K562 (cell line): ENCODE data around the gene TIA1. TPM values are rescaled to one million over a fixed set of nuclear protein-coding genes. Genes with fewer than 3 reads are reported as not detected.
"Not testable (repeated sequence)": the region's sequence is repeated elsewhere in the genome, so short reads cannot be mapped to it uniquely, and the experiment has no call there.

Experiments used
- ATAC-seq: fragments of 200-7000 bp; cut with Tn5 transposase; 3 replicates; pipeline ENCODE4 v1.9.1; 2020; ENCODE audit warnings: moderate library complexity
- BruUV-seq: library from RNA; stranded (reverse); fragments of 400-500 nt; replicated peaks from 2 replicates; lab custom pipeline; 2021; lab: Mats Ljungman, UMichigan
- CTCF ChIA-PET: fragments of 300-600 bp; formaldehyde crosslinking; extraction: SDS; loops from one replicate; lab custom pipeline; 2021; ENCODE audit warnings: low intra/inter-chr PET ratio; lab: Yijun Ruan, JAX
- POLR2A ChIA-PET: fragments of 300-600, 350-650 bp; sonication (Branson Sonifier 250); formaldehyde crosslinking; extraction: SDS; loops from one replicate; lab custom pipeline; 2021; ENCODE audit warnings: antibody characterized with exemption, inconsistent platforms; lab: Yijun Ruan, JAX
- DNase-seq, 4 experiments: peaks; one replicate each; pipeline versions ENCODE4 v3.0.0 to v3.0.0-alpha.2; 2011 to 2018; ENCODE audit warnings: low spot score in 3 of 4, mixed read lengths in 3 of 4; ENCODE audit errors: extremely low read depth in 1 of 4
- FAIRE-seq: peaks from 2 replicates; lab custom pipeline; 2011; peaks lifted over from hg19 to GRCh38; lab: Jason Lieb, UNC
- H2AFZ ChIP-seq: 2 replicates; pipeline ENCODE4 v1.6.0; 2011; ENCODE audit warnings: low read depth, low read length, control low read depth, inconsistent platforms
- H3K27ac ChIP-seq: fragments of 200-600 bp; 3 replicates; pipeline ENCODE4 v1.8.0; 2011; ENCODE audit warnings: low read depth, mild to moderate bottlenecking, control low read depth, inconsistent platforms, low read length, moderate library complexity, mixed read lengths; ENCODE audit errors: extremely low read depth
- H3K27me3 ChIP-seq, 2 experiments: fragments of 300-600 bp in 1 of 2; 2 replicates in 1 of 2; 3 replicates in 1 of 2; pipeline versions ENCODE4 v1.6.0 to v1.8.0; 2011; ENCODE audit warnings: inconsistent platforms in 2 of 2, low read length in 2 of 2, mild to moderate bottlenecking in 1 of 2, mixed read lengths in 1 of 2, moderate library complexity in 1 of 2; ENCODE audit not compliant: control insufficient read depth in 2 of 2, insufficient read depth in 2 of 2
- H3K36me3 ChIP-seq: fragments of 300-600 bp; 3 replicates; pipeline ENCODE4 v1.8.0; 2011; ENCODE audit warnings: mild to moderate bottlenecking, low read length, inconsistent platforms; ENCODE audit not compliant: control insufficient read depth, insufficient read depth
- H3K4me1 ChIP-seq, 2 experiments: fragments of 200-600 bp in 1 of 2; replicated peaks in 1 of 2; 2 replicates in 1 of 2; 3 replicates in 1 of 2; pipeline versions ENCODE4 v1.5.1 to v1.8.0; 2011; ENCODE audit warnings: inconsistent platforms in 2 of 2, low read length in 2 of 2, mild to moderate bottlenecking in 1 of 2, mixed read lengths in 1 of 2, moderate library complexity in 1 of 2; ENCODE audit not compliant: control insufficient read depth in 2 of 2, insufficient read depth in 2 of 2
- H3K4me2 ChIP-seq: 2 replicates; pipeline ENCODE4 v1.6.1; 2011; ENCODE audit warnings: low read length, control low read depth, inconsistent platforms, mixed read lengths; ENCODE audit not compliant: insufficient read depth
- H3K4me3 ChIP-seq: fragments of 200-600 bp; sonication (generic), shearing (Covaris generic); 2 replicates; pipeline ENCODE4 v1.5.1; 2016; ENCODE audit warnings: control low read depth, inconsistent platforms
- H3K79me2 ChIP-seq: fragments of 200-600 bp; 3 replicates; pipeline ENCODE4 v1.8.0; 2011; ENCODE audit warnings: low read length, inconsistent platforms; ENCODE audit not compliant: control insufficient read depth, insufficient read depth
- H3K9ac ChIP-seq, 2 experiments: 2 replicates each; pipeline versions ENCODE4 v1.6.0 to v1.6.1; 2011; ENCODE audit warnings: low read depth in 2 of 2, low read length in 2 of 2, control low read depth in 1 of 2, inconsistent platforms in 1 of 2, mild to moderate bottlenecking in 1 of 2, mixed read lengths in 1 of 2; ENCODE audit not compliant: insufficient read depth in 1 of 2
- H3K9me1 ChIP-seq: one replicate; pipeline ENCODE4 v1.6.0; 2011; ENCODE audit warnings: inconsistent platforms, mild to moderate bottlenecking, low read length, moderate library complexity; ENCODE audit not compliant: control insufficient read depth, insufficient read depth
- H3K9me3 ChIP-seq: replicated peaks from 2 replicates; pipeline ENCODE4 v1.5.1; 2011; ENCODE audit warnings: low read depth, low read length, inconsistent platforms; ENCODE audit not compliant: control insufficient read depth, insufficient read depth
- H4K20me1 ChIP-seq: replicated peaks from 2 replicates; pipeline ENCODE4 v1.6.1; 2011; ENCODE audit warnings: low read length, inconsistent platforms, mixed read lengths; ENCODE audit not compliant: control insufficient read depth, insufficient read depth
- CBFA2T3 ChIP-seq: fragments of 450-650 bp; IDR thresholded peaks from 2 replicates; pipeline ENCODE4 v1.6.1; 2017
- HDAC3 ChIP-seq: fragments of 450-650 bp; IDR thresholded peaks from 2 replicates; pipeline ENCODE4 v1.6.1; 2018; ENCODE audit warnings: borderline replicate concordance, mild to moderate bottlenecking, moderate library complexity; ENCODE audit not compliant: partially characterized antibody
- KDM1A ChIP-seq, 2 experiments: fragments of 450-650 bp; IDR thresholded peaks; 2 replicates each; pipeline ENCODE4 v1.6.1; 2016; ENCODE audit warnings: mild to moderate bottlenecking in 2 of 2
- POLR2H ChIP-seq: IDR thresholded peaks from 2 replicates; pipeline ENCODE4 v1.6.1; 2016; ENCODE audit warnings: missing genetic modification characterization, low read depth, mild to moderate bottlenecking, control low read depth, missing compliant biosample characterization, moderate library complexity
- SRSF3 ChIP-seq: fragments of 200-400 bp; formaldehyde crosslinking; IDR thresholded peaks from 2 replicates; pipeline ENCODE4 v1.6.1; 2016; ENCODE audit warnings: mild to moderate bottlenecking, low read length, moderate library complexity; ENCODE audit not compliant: insufficient read depth
- ZKSCAN8 ChIP-seq: fragments of 200-800 bp; sonication (Bioruptor generic); IDR thresholded peaks from 2 replicates; pipeline ENCODE4 v1.6.1; 2016; ENCODE audit warnings: missing genetic modification characterization, missing compliant biosample characterization
- WGBS: fragments of 100-300 bp; shearing (Covaris generic); methylation state at CpG from one replicate; pipeline ENCODE4 v1.1.6; 2016; ENCODE audit warnings: low coverage, mixed read lengths; ENCODE audit not compliant: insufficient coverage; ENCODE audit errors: missing lambda C conversion rate; 5-methylcytosine and 5-hydroxymethylcytosine counted together
- in situ Hi-C: fragments of 300-500 bp; cut with MboI; formaldehyde crosslinking; loops from 4 replicates; pipeline ENCODE4 v1.15.0; 2018; ENCODE audit warnings: inconsistent platforms, mixed read lengths
- intact Hi-C: fragments of 100-400 bp; cut with micrococcal nuclease; formaldehyde crosslinking; loops from 2 replicates; pipeline ENCODE4 v1.14.2; 2022
- polyA plus RNA-seq, 8 experiments: library from polyadenylated mRNA; depleted of rRNA in 4 of 8; stranded (reverse) in 5 of 8; unstranded in 3 of 8; fragments of >200 nt; fragmentation: Nextera tagmentation in 2 of 8; fragmentation: Illumina TruSeq in 1 of 8; extraction: Ambion mirVana in 2 of 8; extraction: Trizol in 1 of 8; gene quantifications; 2 replicates each; pipeline versions ENCODE4 v1.2.1 to v1.2.3, GENCODE V29; 2011 to 2014; ENCODE audit warnings: inconsistent platforms in 1 of 8, missing spikeins in 1 of 8
- total RNA-seq, 7 experiments: library from RNA; depleted of rRNA in 6 of 7; stranded (reverse); fragments of >200 nt in 6 of 7; fragmentation: Illumina TruSeq in 2 of 7; extraction: Trizol in 2 of 7; gene quantifications; 2 replicates each; pipeline versions ENCODE4 v1.2.1 to v1.2.3, GENCODE V29; 2011 to 2021; ENCODE audit warnings: low replicate concordance in 1 of 7

TIA1 gene
- total and polyA plus RNA-seq, 9 of the 15 experiments (the other 6 are each of a cell fraction or from before 2014, with no cell fraction given), result 25.3 to 129 (median 79.6) TPM

- H3K9me1 ChIP-seq, ATAC-seq, H4K20me1 ChIP-seq, CTCF ChIA-PET, H3K4me3 ChIP-seq, H3K27me3 ChIP-seq, intact Hi-C loops, H3K4me2 ChIP-seq, H3K79me2 ChIP-seq, FAIRE-seq, H3K9ac ChIP-seq, DNase-seq: not testable (repeated sequence)
- Histone ChIP-seq H2AFZ (0 out of 2 replicates have a peak overlapping the region, but pooled peaks have one; percentile 76), H3K4me1 (peaks cover 11% of the 10 kb centered on the region in 2 experiments; a peak in 4 of 5 replicates), H3K36me3 (peaks cover 21% of the 10 kb centered on the region; the same call in 2 of the 3 replicates), H3K27ac (peak overlapping the region; percentile 69; the same call in 1 of the 3 replicates)
- POLR2A ChIA-PET, result interaction anchor here (0.5 to 1.5 kb wide), 4 partner anchors 21 to 1839 kb away, joined by 3 to 5 read pairs (median 4); partner anchors contain the start of genes C2orf42 and GMCL1
- 79% methylated on average over 11 of the region's 11 CpGs for WGBS
- TF ChIP-seq CBFA2T3 (peak; percentile 40; the same call in 1 of the 2 replicates), KDM1A (IDR thresholded peaks at IDR 0.05) (peak; percentile 58 to 61; a peak in 2 of 4 replicates)
- TF ChIP-seq, all 486 proteins: peak for 2; not testable (repeated sequence) for 484
- in situ Hi-C loops, H3K9me3 ChIP-seq, BruUV-seq: not testable (repeated sequence)
Observed at GRCh38 chr2:70169654-70170245, 78.7 kb downstream of the TIA1 start.

GRCh38 chr2:70161069-70161534 is 87.3 kb downstream of the TIA1 start:
- ATAC-seq (no peak), DNase-seq (no peak), FAIRE-seq (no peak)
- intact Hi-C loops, result no loop called here
- ChIA-PET POLR2A (interaction anchor here (1.3 kb wide), 1 partner anchor 15 kb away, joined by 3 read pairs; no protein-coding TSS in a partner anchor), CTCF (no interaction called here)
- Histone ChIP-seq H3K79me2 (no peaks in the 10 kb centered on the region), H3K9me3 (no peaks in the 10 kb centered on the region), H3K36me3 (peaks cover 21% of the 10 kb centered on the region; the same call in 1 of the 3 replicates), H3K4me3 (no peak overlapping the region), H3K4me1 (no peaks in the 10 kb centered on the region), H3K9ac (no peak overlapping the region), H3K9me1 (no peaks in the 10 kb centered on the region), H2AFZ (no peak overlapping the region), H3K27me3 (no peaks in the 10 kb centered on the region), H3K27ac (no peak overlapping the region), H3K4me2 (no peak overlapping the region), H4K20me1 (no peaks in the 10 kb centered on the region)
- 68% methylated on average over 2 of the region's 2 CpGs for WGBS
- in situ Hi-C loops, result no loop called here
- TF ChIP-seq SRSF3, result no peak
- TF ChIP-seq POLR2H, result no peak
- no peak for TF ChIP-seq ZKSCAN8 (CRISPR knock-in tag)
- no peak for TF ChIP-seq HDAC3
- no TSS peak for BruUV-seq
